HepG2 (cell line): ENCODE measurements around the gene BPIFB4. TPM values are rescaled to one million over a fixed set of nuclear protein-coding genes. Genes with fewer than 3 reads are reported as not detected.
A peak's percentile ranks its signal among the peaks of the same experiment; 100 is the strongest.

ENCODE experiments used
- BCLAF1 ChIP-seq: fragments of 450-650 bp; IDR thresholded peaks from 2 replicates; pipeline ENCODE4 v1.6.1; 2017; ENCODE audit warnings: mild to moderate bottlenecking
- CAMTA2 ChIP-seq: sonication (generic); formaldehyde crosslinking; IDR thresholded peaks from 2 replicates; pipeline ENCODE4 v1.4.0; 2020; ENCODE audit warnings: mild to moderate bottlenecking, missing genetic modification reagents, borderline replicate concordance
- DDIT3 ChIP-seq: sonication (generic); formaldehyde crosslinking; IDR thresholded peaks from 2 replicates; pipeline ENCODE4 v1.4.0; 2020; ENCODE audit warnings: mild to moderate bottlenecking, missing genetic modification reagents
- ETS1 ChIP-seq: sonication (generic); formaldehyde crosslinking; IDR thresholded peaks from 2 replicates; pipeline ENCODE4 v1.4.0; 2020; ENCODE audit warnings: missing genetic modification reagents
- EZH2 ChIP-seq: conservative IDR thresholded peaks from 2 replicates; pipeline ENCODE4 v1.6.1; 2012; ENCODE audit warnings: mild to moderate bottlenecking, low read depth, low read length, moderate library complexity
- GABPB1 ChIP-seq: IDR thresholded peaks from 2 replicates; pipeline ENCODE4 v1.6.1; 2016; ENCODE audit warnings: mild to moderate bottlenecking, missing genetic modification reagents, moderate library complexity, missing compliant biosample characterization
- HDAC1 ChIP-seq: sonication (generic); formaldehyde crosslinking; IDR thresholded peaks from 2 replicates; pipeline ENCODE4 v1.5.1; 2020; ENCODE audit warnings: mild to moderate bottlenecking, missing genetic modification reagents
- HMG20B ChIP-seq: conservative IDR thresholded peaks from 2 replicates; pipeline ENCODE4 v1.6.1; 2016; ENCODE audit warnings: missing genetic modification reagents, missing compliant biosample characterization
- HOXA9 ChIP-seq: sonication (generic); formaldehyde crosslinking; IDR thresholded peaks from 2 replicates; pipeline ENCODE4 v1.8.1; 2022; ENCODE audit warnings: missing genetic modification reagents, mild to moderate bottlenecking, moderate library complexity, borderline replicate concordance
- KAT2B ChIP-seq: fragments of 150-350 bp; IDR thresholded peaks from 2 replicates; pipeline ENCODE4 v1.6.1; 2014; ENCODE audit warnings: low read depth, low read length, borderline replicate concordance
- KLF11 ChIP-seq: IDR thresholded peaks from 2 replicates; pipeline ENCODE4 v1.6.1; 2016; ENCODE audit warnings: missing compliant biosample characterization
- MAFG ChIP-seq: sonication (generic); formaldehyde crosslinking; IDR thresholded peaks from 2 replicates; pipeline ENCODE4 v1.5.1; 2020; ENCODE audit warnings: mild to moderate bottlenecking, missing genetic modification reagents
- MAFK ChIP-seq, 2 experiments: IDR thresholded peaks in 1 of 2; conservative IDR thresholded peaks in 1 of 2; 2 replicates each; pipeline ENCODE4 v1.6.1; 2011; ENCODE audit warnings: improper control_type of control experiment in 2 of 2, low read length in 2 of 2
- MYC ChIP-seq: sonication (generic); formaldehyde crosslinking; IDR thresholded peaks from 2 replicates; pipeline ENCODE4 v1.9.0; 2021; ENCODE audit warnings: missing genetic modification reagents, borderline replicate concordance
- NPAS2 ChIP-seq: sonication (generic); formaldehyde crosslinking; IDR thresholded peaks from 2 replicates; pipeline ENCODE4 v1.8.0; 2022; ENCODE audit warnings: mild to moderate bottlenecking, missing genetic modification reagents, borderline replicate concordance
- REPIN1 ChIP-seq: sonication (generic); formaldehyde crosslinking; IDR thresholded peaks from 2 replicates; pipeline ENCODE4 v1.8.0; 2022; ENCODE audit warnings: missing genetic modification reagents, low read depth, mild to moderate bottlenecking, borderline replicate concordance
- SP140L ChIP-seq: sonication (generic); formaldehyde crosslinking; IDR thresholded peaks from 2 replicates; pipeline ENCODE4 v1.4.0; 2020; ENCODE audit warnings: missing genetic modification reagents, borderline replicate concordance
- STAG1 ChIP-seq: sonication (generic); formaldehyde crosslinking; IDR thresholded peaks from 2 replicates; pipeline ENCODE4 v1.4.0; 2020; ENCODE audit warnings: missing genetic modification reagents
- XRCC5 ChIP-seq: fragments of 200-400 bp; formaldehyde crosslinking; optimal IDR thresholded peaks from 2 replicates; pipeline ENCODE3; 2017; ENCODE audit warnings: mild to moderate bottlenecking, low read length
- ZC3H13 ChIP-seq: sonication (generic); formaldehyde crosslinking; IDR thresholded peaks from 2 replicates; pipeline ENCODE4 v1.8.1; 2023; ENCODE audit warnings: mild to moderate bottlenecking, missing genetic modification reagents, moderate library complexity
- ZKSCAN1 ChIP-seq: fragments of 150-350 bp; IDR thresholded peaks from 2 replicates; pipeline ENCODE4 v1.6.1; 2014; ENCODE audit warnings: low read length
- ZNF205 ChIP-seq: IDR thresholded peaks from 2 replicates; pipeline ENCODE4 v1.6.1; 2018; ENCODE audit warnings: missing biosample characterization, missing genetic modification reagents
- ZNF619 ChIP-seq: sonication (generic); formaldehyde crosslinking; IDR thresholded peaks from 2 replicates; pipeline ENCODE4 v1.4.0; 2020; ENCODE audit warnings: mild to moderate bottlenecking, missing genetic modification reagents
- ZNF839 ChIP-seq: sonication (generic); formaldehyde crosslinking; IDR thresholded peaks from 2 replicates; pipeline ENCODE4 v1.4.0; 2020; ENCODE audit warnings: missing genetic modification reagents, mild to moderate bottlenecking, borderline replicate concordance
- polyA plus RNA-seq, 8 experiments: library from polyadenylated mRNA; depleted of rRNA in 3 of 8; stranded (reverse) in 7 of 8; unstranded in 1 of 8; fragments of >200 nt; fragmentation: Illumina TruSeq in 4 of 8; extraction: Trizol in 4 of 8; gene quantifications; 2 replicates each; pipeline versions ENCODE4 v1.2.1 to v1.2.3, GENCODE V29; 2011 to 2016; ENCODE audit warnings: low read depth in 4 of 8, missing spikeins in 1 of 8, mixed read lengths in 1 of 8; ENCODE audit not compliant: insufficient read depth in 1 of 8
- total RNA-seq, 5 experiments: library from RNA; depleted of rRNA; stranded (reverse); fragments of >200 nt; fragmentation: Illumina TruSeq; extraction: Trizol; gene quantifications; 2 replicates each; pipeline ENCODE4 v1.2.3, GENCODE V29; 2016; ENCODE audit warnings: low read depth in 1 of 5
- TF ChIP-seq, protein P1 (sequence below): fragments of 450-650 bp; IDR thresholded peaks from 2 replicates; pipeline ENCODE4 v1.6.1; 2017
- TF ChIP-seq, protein P2 (sequence below): sonication (generic); formaldehyde crosslinking; IDR thresholded peaks from 2 replicates; pipeline ENCODE4 v1.4.0; 2020; ENCODE audit warnings: missing genetic modification reagents

The BPIFB4 gene
- total and polyA plus RNA-seq, 2 of the 13 experiments (the other 11 are each of a cell fraction or from before 2014, with no cell fraction given): 0.09 TPM; not detected in 1

- TF ChIP-seq HDAC1 (CRISPR knock-in tag) (0 out of 2 replicates have a peak, but pooled peaks have one; percentile 42), HOXA9 (CRISPR knock-in tag) (no peak), KAT2B (no peak), ZNF205 (CRISPR knock-in tag) (no peak), MAFK (conservative IDR thresholded peaks at IDR 0.05 in 1 of 2, IDR thresholded peaks at IDR 0.05 in 1 of 2; ENCODE audit: low read length in 2 of 2) (no peak), EZH2 (no peak), REPIN1 (CRISPR knock-in tag) (no peak), HMG20B (no peak), NPAS2 (CRISPR knock-in tag) (no peak), ZNF839 (no peak), SP140L (CRISPR knock-in tag) (no peak), MYC (CRISPR knock-in tag) (no peak), GABPB1 (CRISPR knock-in tag) (no peak), KLF11 (CRISPR knock-in tag) (no peak), ZKSCAN1 (no peak), STAG1 (CRISPR knock-in tag) (no peak), CAMTA2 (CRISPR knock-in tag) (no peak), DDIT3 (CRISPR knock-in tag) (no peak), ZC3H13 (CRISPR knock-in tag) (no peak), XRCC5 (no peak), MAFG (CRISPR knock-in tag) (no peak), ETS1 (CRISPR knock-in tag) (no peak), ZNF619 (CRISPR knock-in tag) (no peak), BCLAF1 (no peak)
- TF ChIP-seq, protein P1, sequence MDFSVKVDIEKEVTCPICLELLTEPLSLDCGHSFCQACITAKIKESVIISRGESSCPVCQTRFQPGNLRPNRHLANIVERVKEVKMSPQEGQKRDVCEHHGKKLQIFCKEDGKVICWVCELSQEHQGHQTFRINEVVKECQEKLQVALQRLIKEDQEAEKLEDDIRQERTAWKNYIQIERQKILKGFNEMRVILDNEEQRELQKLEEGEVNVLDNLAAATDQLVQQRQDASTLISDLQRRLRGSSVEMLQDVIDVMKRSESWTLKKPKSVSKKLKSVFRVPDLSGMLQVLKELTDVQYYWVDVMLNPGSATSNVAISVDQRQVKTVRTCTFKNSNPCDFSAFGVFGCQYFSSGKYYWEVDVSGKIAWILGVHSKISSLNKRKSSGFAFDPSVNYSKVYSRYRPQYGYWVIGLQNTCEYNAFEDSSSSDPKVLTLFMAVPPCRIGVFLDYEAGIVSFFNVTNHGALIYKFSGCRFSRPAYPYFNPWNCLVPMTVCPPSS: no peak
- TF ChIP-seq, protein P2, sequence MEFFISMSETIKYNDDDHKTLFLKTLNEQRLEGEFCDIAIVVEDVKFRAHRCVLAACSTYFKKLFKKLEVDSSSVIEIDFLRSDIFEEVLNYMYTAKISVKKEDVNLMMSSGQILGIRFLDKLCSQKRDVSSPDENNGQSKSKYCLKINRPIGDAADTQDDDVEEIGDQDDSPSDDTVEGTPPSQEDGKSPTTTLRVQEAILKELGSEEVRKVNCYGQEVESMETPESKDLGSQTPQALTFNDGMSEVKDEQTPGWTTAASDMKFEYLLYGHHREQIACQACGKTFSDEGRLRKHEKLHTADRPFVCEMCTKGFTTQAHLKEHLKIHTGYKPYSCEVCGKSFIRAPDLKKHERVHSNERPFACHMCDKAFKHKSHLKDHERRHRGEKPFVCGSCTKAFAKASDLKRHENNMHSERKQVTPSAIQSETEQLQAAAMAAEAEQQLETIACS (CRISPR knock-in tag): no peak
These were observed 35.7 kb upstream of the BPIFB4 start (continued) for GRCh38 chr20:33043731-33044181.
